GM12864 (cell line): ENCODE results near the gene DLG4.
A peak's percentile ranks its signal among the peaks of the same experiment; 100 is the strongest.

ENCODE experiments used
- DNase-seq: peaks from one replicate; pipeline ENCODE4 v3.0.0-alpha.2; 2011; ENCODE audit warnings: low read depth
- H3K4me3 ChIP-seq: 2 replicates; pipeline ENCODE4 v1.5.1; 2011; ENCODE audit warnings: mild to moderate bottlenecking, low read depth, low read length, control low read depth
- CTCF ChIP-seq: IDR thresholded peaks from 2 replicates; pipeline ENCODE4 v1.5.1; 2011; ENCODE audit warnings: low read depth, mild to moderate bottlenecking, moderate library complexity, low read length, control low read depth, inconsistent platforms; ENCODE audit errors: missing control alignments

DLG4 gene

GRCh38 chr17:7204828-7205461 lies 14.7 kb downstream of the DLG4 start:
- TF ChIP-seq CTCF, result no peak
- DNase-seq, result peak; percentile 62
- H3K4me3 ChIP-seq, result peak overlapping the region; percentile 47

- peak overlapping the region; percentile 47; the same call in 1 of the 2 replicates for H3K4me3 ChIP-seq
- TF ChIP-seq CTCF, result no peak
- DNase-seq, result no peak
Observed at GRCh38 chr17:7204336-7204735, 15.3 kb downstream of the DLG4 start.

- no peak for TF ChIP-seq CTCF
- no peak for DNase-seq
- H3K4me3 ChIP-seq, result no peak overlapping the region
Observed at GRCh38 chr17:7203391-7203790, 16.2 kb downstream of the DLG4 start.

- TF ChIP-seq CTCF, result no peak
Observed at GRCh38 chr17:7196651-7197401, 22.8 kb downstream of the DLG4 start.

GRCh38 chr17:7195971-7196370 lies 23.7 kb downstream of the DLG4 start:
- H3K4me3 ChIP-seq, result no peak overlapping the region
- no peak for DNase-seq
- TF ChIP-seq CTCF, result no peak

More at GRCh38 chr17:7196651-7197401, 22.8 kb downstream of the DLG4 start:
- DNase-seq, result no peak
- no peak overlapping the region for H3K4me3 ChIP-seq

GRCh38 chr17:7192271-7192937 lies 27.2 kb downstream of the DLG4 start:
- no peak for DNase-seq
- no peak overlapping the region for H3K4me3 ChIP-seq
- TF ChIP-seq CTCF, result no peak
